COR-L47 (cell line): ENCODE measurements around the gene GATA6.
A peak's percentile ranks its signal among the peaks of the same experiment; 100 is the strongest.

Experiments
- DNase-seq: peaks from one replicate; lab custom pipeline; 2025; lab: John Stamatoyannopoulos, UW

Gene GATA6

DNA sequence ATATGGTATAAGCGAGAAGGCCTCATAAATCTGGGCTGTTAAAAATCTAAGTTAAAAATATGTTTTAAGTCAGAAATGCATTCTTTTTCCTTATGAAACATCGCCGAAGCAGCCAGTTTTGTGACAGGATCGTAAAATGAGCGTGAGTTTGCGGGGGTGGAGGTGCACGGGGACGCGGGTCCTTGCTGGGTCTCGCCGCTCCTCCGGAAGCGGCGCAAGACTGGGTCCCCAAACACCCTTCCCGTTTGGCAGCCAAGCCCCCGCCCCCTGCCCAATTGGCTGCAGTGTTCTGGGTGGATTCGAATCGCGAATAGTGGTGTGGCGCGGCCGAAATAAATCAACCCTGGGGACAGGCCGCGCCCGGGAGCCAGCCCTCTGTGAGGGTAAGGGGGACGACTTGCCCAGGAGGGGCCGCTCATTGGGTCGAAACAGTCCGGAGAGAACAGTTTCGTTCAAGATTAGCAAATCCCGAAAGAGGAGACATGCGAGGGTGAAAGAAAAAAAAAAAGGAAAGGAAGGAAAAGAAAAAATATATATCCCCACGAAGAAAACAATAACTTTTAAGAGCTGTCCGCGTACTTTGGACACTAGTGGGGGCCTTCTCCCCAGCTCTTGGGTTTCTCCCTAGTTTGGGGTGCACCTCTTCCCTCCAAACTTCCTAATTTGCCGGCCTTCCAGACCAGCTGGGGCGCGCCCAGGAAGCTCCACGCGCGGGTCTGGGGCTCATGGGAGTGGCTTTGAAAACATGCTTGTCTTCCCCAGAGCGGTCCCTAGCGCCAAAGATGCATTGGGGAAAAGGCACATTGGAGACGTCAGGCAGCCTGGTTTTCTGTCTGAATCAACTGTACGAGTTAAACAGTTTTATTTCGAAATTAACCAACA is 3.1 kb upstream of the GATA6 start:
- DNase-seq, result no peak

DNA sequence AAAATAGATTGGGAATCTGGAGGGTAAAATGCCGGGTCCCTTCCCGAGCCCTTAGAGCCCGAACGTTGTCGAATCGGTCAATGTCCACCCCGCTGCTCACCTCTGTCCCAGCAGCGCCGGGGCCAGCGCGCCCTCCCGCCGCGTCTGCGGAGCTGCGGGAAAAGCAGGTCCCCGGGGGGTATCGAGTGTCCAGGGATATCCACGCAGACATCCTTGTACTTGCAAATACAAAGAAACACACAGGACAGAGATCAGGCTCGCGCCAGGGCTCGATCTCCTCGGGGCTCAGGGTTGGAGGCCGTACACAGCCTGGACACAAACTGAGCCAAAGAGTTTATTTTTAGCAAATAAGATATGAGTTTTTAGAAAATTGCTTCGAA is 2.3 kb upstream of the GATA6 start:
- no peak for DNase-seq

DNA sequence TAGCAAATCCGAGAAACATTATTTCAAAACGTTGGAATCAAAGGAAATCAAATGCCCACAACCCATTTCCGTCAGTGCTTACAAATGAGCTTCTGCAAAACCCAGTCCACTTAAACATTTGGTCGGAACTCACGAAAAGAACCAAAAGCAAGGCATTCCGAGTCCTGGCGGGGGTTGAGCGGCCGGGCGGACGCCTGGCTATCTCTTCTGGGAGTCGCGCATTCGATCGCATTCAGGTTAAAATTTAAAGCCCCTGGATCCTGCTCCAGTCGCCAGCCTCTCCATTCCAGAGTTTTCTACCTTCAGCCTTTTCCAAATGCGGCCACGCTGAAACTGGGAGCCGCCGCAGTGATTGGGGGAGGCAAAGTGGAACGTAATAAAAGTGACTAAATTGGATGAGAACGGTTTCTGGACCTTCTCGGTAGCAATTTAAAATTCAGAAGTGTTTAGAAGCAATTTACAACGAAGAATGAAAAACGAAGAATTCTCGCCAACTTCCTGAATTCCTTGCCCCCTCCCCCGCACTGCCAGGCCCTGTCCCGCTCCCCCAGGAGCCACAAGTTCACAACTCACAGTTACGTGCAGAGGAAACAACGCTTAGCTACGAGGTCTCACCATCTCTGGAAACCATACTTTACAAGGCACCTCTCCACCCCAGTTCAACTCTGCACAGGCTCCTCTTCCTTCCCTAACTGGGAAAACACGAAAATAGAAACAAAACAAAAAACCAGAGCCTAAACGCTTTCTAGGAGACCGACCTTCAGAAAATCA is 1.7 kb upstream of the GATA6 start:
- DNase-seq, result no peak

DNA sequence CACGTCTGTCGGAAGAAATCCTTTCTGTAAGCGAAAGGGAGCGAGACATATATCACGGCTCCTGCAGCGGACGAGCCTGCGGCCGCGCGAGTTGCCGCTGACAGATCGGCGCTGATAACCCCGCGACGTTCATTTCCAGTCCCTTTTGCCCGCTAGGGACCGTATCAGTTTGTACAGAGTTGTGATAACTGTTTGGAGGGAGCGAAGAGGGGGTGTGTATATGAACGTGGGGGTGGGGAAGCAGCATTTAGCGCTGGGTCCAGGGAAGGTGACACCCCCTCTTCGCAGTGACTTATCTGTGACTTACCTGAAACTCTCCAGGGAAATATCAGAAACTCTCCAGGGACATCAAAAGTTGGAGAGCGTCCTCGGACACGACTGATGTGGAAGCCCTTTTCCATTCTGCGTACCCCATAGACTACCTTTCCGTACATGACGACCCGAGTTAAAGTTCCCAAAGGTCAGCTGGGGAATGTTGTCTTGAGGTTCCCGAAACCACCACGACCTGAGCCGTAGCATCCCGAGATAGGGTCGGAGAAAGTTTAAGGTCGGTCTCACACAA is 948 bp upstream of the GATA6 start:
- DNase-seq, result no peak

GRCh38 chr18:22169889-22170420 is 566 bp downstream of the GATA6 start:
- no peak for DNase-seq

DNA sequence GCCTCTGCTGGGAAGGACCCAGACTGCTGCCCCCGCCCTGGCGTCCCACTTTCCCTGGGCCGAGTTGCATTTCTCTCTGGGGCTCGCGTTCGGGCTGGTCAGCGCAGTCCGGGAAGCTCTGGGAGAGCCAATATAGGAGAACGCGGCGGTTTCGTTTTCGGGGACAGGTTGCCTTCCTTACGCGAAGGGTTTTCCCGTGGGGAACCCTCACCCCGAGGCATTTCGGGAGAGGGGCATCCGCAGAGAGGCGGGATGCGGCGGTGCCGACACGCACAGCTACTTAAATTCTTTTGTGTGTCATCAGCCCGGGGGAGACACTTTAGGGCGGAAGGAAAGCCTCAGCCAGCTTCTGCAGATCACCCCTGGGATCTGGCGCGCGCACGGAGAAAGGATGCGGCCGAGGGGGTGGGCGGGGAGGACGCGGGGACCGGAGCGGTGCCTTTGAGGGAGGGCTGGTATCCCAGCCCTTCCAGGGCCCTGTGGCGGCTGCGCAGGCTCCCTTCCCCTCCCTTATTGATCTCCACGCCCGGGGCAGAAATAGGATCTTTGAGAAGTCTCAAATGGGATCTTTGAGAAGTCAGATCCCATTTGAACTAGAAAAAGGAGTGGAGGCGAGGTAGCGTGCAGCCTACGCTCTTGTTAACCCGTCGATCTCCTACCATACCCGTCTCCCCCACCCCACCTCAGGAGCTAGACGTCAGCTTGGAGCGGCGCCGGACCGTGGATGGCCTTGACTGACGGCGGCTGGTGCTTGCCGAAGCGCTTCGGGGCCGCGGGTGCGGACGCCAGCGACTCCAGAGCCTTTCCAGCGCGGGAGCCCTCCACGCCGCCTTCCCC is 1.2 kb downstream of the GATA6 start:
- DNase-seq, result peak; percentile 10

GRCh38 chr18:22171258-22172119 is 2.1 kb downstream of the GATA6 start:
- DNase-seq, result no peak

DNA sequence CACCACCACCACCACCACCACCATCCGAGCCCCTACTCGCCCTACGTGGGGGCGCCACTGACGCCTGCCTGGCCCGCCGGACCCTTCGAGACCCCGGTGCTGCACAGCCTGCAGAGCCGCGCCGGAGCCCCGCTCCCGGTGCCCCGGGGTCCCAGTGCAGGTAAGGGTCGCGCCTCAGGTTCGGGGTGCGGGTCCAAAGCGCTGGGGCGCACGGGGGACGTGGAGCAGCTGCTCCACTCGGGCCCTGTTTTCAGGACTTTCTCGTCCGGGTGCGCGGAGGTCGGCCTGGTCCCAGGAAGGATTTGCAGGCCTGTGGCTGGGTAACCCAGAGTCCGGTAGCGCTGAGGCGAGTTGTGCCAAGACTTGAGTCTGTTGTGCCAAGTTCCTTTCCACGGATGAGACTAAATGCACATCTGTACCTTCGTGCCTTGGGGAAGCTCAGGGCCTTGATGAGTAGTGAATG is 2.8 kb downstream of the GATA6 start:
- no peak for DNase-seq

DNA sequence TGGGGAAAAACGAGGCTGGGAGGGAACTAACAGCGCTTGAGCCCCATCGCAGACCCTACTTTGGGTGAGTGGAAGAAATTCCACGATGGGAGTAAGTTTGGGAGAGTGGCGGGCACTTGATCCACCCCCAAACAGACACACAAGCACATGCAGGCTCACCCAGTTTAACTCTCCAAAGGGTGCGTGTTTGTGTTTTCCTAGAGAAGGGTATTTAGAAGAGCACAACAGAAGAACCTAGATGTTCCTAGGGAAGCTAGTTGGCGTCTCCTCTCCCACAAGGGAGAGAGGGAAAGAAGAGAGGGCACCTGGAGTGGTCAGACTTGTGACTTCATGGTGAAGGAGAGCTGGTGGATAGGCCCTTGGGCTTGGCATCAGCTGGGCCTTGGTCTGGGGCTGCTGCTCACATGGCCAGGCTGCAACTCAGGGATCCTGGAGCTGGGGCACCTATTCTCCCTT is 3.2 kb downstream of the GATA6 start:
- no peak for DNase-seq

GRCh38 chr18:22173221-22173927 is 4.0 kb downstream of the GATA6 start:
- no peak for DNase-seq

DNA sequence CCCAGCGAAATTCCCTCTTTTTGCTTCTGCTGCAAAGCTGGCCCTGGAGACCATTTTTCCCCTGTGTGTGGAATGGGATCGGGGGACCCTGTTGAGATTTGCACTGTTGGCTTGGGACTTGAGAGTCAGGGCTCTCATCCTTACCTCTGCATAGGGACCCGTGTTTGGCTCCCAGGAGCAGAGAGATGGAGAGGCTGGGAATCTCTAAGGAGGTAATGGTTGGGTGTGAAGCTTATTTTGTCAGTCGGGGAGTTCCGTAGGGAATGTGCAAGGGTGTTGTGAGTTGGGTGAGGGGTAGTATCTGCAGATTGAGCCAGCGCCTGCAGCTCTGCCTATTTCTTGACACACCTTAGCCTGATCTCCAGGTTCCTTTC is 4.5 kb downstream of the GATA6 start:
- no peak for DNase-seq

DNA sequence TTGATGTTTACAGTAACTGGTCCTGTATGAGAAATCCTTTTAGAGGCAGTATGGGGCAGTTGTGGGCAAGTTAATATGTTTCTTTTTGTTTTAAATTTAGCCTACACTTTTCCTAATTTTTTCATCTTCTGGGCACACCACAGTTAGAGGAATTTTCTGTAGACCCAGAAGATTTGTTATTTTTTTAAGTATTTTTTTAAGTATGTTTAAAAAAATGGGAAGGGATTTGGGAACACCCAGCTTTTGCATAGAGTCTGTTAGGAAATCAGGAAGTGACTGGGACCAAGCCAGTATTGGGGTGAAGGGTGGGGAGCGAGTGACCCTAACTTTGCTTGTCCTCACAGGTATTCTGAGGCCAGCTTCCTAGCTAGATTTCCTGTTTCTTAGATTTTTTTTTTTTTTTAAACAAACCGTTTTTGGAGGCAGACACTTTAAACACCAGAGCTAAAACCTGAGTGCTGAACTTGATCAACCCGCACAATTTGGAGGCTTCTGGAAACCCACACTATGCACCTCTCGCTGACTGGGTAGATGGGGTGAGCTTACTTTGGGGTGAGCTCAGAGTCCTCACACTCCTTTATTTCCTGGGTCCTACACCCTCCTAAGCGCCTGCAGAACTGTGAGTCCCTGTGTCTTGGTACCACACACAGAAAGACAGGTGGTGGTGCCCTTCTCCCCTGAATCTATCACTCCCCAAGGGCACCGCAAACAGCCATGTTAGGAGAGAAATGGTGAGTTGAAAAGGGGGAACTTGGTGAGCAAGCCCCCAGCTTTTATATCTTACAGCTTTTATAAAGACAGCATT is 5.2 kb downstream of the GATA6 start:
- no peak for DNase-seq

GRCh38 chr18:22175346-22175745 is 6.0 kb downstream of the GATA6 start:
- DNase-seq, result no peak

- no peak for DNase-seq
Observed at GRCh38 chr18:22176420-22177326, 7.3 kb downstream of the GATA6 start.

- DNase-seq, result no peak
Observed at GRCh38 chr18:22177327-22177871, 8.0 kb downstream of the GATA6 start.

- DNase-seq, result no peak
Observed at GRCh38 chr18:22179174-22179573, 9.8 kb downstream of the GATA6 start.

DNA sequence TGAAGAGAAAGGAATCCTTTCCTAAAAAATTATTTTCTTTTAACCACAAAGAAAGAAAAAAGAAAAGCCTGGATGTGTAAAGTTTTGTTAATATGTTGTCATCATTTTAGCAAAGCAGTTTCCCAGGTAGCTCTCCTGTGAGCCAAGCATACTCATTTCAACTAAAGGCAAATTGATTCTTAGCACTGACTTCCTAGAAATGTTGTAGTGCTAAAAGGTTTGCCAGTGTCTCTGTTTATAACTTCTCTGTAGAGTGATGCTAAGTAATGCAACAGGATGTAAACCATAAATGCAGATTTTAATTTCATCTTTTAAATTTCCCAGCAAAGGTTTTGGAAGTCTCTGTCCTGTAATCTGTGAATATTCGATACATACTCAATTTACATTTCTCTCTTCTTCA is 10.2 kb downstream of the GATA6 start:
- DNase-seq, result no peak

DNA sequence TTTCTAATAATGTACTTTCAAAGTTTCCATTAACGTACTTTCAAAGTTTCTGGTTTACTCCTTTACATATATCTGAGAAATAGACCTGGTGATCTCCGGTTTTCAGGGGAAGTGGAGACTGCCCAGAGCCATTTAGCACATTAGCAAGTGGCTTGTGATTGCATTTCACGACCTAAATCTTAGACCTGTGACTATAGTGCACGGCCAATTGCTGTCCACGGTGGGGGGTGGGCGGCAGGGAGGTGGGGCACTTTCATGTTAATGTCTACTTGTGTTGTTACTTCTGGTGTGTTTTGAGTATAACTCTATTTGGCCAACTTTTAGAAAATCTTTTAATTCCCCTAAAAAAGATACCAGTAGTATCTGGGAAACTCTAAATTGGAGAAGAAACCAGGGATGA is 11.3 kb downstream of the GATA6 start:
- no peak for DNase-seq
